Lung (tissue), 12 donors: Measurements from ENCODE around the gene KLF16. TPM values are rescaled to one million over a fixed set of nuclear protein-coding genes. Genes with fewer than 3 reads are reported as not detected.

Experiments
- ATAC-seq: fragments of 200-7000 bp; cut with Tn5 transposase; one replicate; pipeline ENCODE4 v1.9.1; 2020; ENCODE audit warnings: moderate number of reproducible peaks; ENCODE audit not compliant: insufficient read depth, low FRiP score
- DNase-seq, 3 donors: peaks; one replicate each; pipeline ENCODE4 v3.0.0-alpha.2; 2013 to 2017
- H3K27ac ChIP-seq, 2 donors: one replicate each; pipeline ENCODE4 v1.5.1; 2013; ENCODE audit warnings: mild to moderate bottlenecking in 2 of 2, moderate library complexity in 2 of 2, control low read depth in 1 of 2, inconsistent platforms in 1 of 2, low read depth in 1 of 2, low read length in 1 of 2
- H3K27me3 ChIP-seq, 3 donors: one replicate each; pipeline ENCODE4 v1.5.1; 2013; ENCODE audit warnings: low read length in 2 of 3; ENCODE audit not compliant: control insufficient read depth in 3 of 3, insufficient read depth in 3 of 3
- H3K36me3 ChIP-seq, 4 donors: one replicate each; pipeline ENCODE4 v1.5.1; 2013; ENCODE audit warnings: low read length in 4 of 4, mild to moderate bottlenecking in 1 of 4, moderate library complexity in 1 of 4; ENCODE audit not compliant: control insufficient read depth in 4 of 4, insufficient read depth in 4 of 4
- H3K4me1 ChIP-seq, 5 donors: one replicate each; pipeline ENCODE4 v1.5.1; 2013; ENCODE audit warnings: low read length in 5 of 5, mild to moderate bottlenecking in 2 of 5, moderate library complexity in 1 of 5; ENCODE audit not compliant: control insufficient read depth in 5 of 5, insufficient read depth in 5 of 5
- H3K4me3 ChIP-seq: one replicate; pipeline ENCODE4 v1.5.1; 2013; ENCODE audit warnings: mild to moderate bottlenecking, control low read depth, moderate library complexity
- H3K9ac ChIP-seq, 2 donors: one replicate each; pipeline ENCODE4 v1.5.1; 2013; ENCODE audit warnings: low read length in 2 of 2, control low read depth in 1 of 2; ENCODE audit not compliant: insufficient read depth in 1 of 2
- H3K9me3 ChIP-seq, 4 donors: one replicate each; pipeline ENCODE4 v1.5.1; 2013; ENCODE audit warnings: low read length in 3 of 4, mild to moderate bottlenecking in 1 of 4, moderate library complexity in 1 of 4; ENCODE audit not compliant: control insufficient read depth in 4 of 4, insufficient read depth in 3 of 4
- CTCF ChIP-seq: IDR thresholded peaks from 2 replicates; pipeline ENCODE4 v1.5.1; 2012; ENCODE audit warnings: mild to moderate bottlenecking; ENCODE audit errors: control extremely low read depth, extremely low read depth
- whole genome bisulfite sequencing, 2 donors: extraction: QIAGEN DNeasy Blood & Tissue Kit; methylation state at CpG; one replicate each; pipeline ENCODE4 v1.1.7; 2013; 5-methylcytosine and 5-hydroxymethylcytosine counted together
- polyA plus RNA-seq, 2 donors: library from polyadenylated mRNA; stranded (reverse); fragments of 200-250 nt; gene quantifications; one replicate each; pipeline ENCODE4 v1.2.1, GENCODE V29; 2013
- total RNA-seq, 2 donors: library from RNA; depleted of rRNA in 1 of 2; stranded (reverse); fragments of >200 nt in 1 of 2; gene quantifications; one replicate each; pipeline ENCODE4 v1.2.1, GENCODE V29; 2014 to 2021
- donor health status: control.
- donor health status: control.
- donor health status: Bipolar disorder and iron deficiency.
- donor health status: healthy.
- donor health status: DM: yes; HTN: yes; CAD: no.

The KLF16 gene
- total and polyA plus RNA-seq, 4 donors = 3.3 to 25.6 (median 15.8) TPM

- H3K4me1 ChIP-seq = peaks cover 0 to 12% (median 0%) of the 10 kb centered on the region in 5 donors
- peaks cover 0 to 14% (median 0%) of the 10 kb centered on the region in 4 donors for H3K36me3 ChIP-seq
- no peak for DNase-seq
- WGBS, 2 donors = 71 to 85% methylated on average over 15 of the region's 15 CpGs
- no peak overlapping the region for H3K27ac ChIP-seq
- no peak overlapping the region for H3K4me3 ChIP-seq
- no peak for ATAC-seq
- H3K9me3 ChIP-seq = no peaks in the 10 kb centered on the region
- no peak for TF ChIP-seq CTCF
- no peak overlapping the region for H3K9ac ChIP-seq
- H3K27me3 ChIP-seq = no peaks in the 10 kb centered on the region
Measured at GRCh38 chr19:1833540-1833939, 29.8 kb downstream of the KLF16 start.

- Histone ChIP-seq H3K4me3 (no peak overlapping the region), H3K4me1 (peaks cover 0 to 8% (median 0%) of the 10 kb centered on the region in 5 donors), H3K9ac (no peak overlapping the region), H3K9me3 (no peaks in the 10 kb centered on the region), H3K27ac (no peak overlapping the region), H3K36me3 (peaks cover 0 to 27% (median 0%) of the 10 kb centered on the region in 4 donors), H3K27me3 (no peaks in the 10 kb centered on the region)
- DNase-seq (no peak), ATAC-seq (no peak)
- 91 to 96% methylated on average over 26 of the region's 26 CpGs for WGBS, 2 donors
- no peak for TF ChIP-seq CTCF
Measured at GRCh38 chr19:1832046-1832663, 31.2 kb downstream of the KLF16 start.

- Histone ChIP-seq H3K9ac (no peak overlapping the region), H3K36me3 (peaks cover 0 to 35% (median 0%) of the 10 kb centered on the region in 4 donors), H3K9me3 (no peaks in the 10 kb centered on the region)
Measured at GRCh38 chr19:1830978-1831377, 32.4 kb downstream of the KLF16 start.

More at GRCh38 chr19:1830978-1831377, 32.4 kb downstream of the KLF16 start:
- no peak for TF ChIP-seq CTCF
- ATAC-seq (no peak), DNase-seq (no peak)
- Histone ChIP-seq H3K4me3 (no peak overlapping the region), H3K27me3 (no peaks in the 10 kb centered on the region), H3K4me1 (peaks cover 0 to 3% (median 0%) of the 10 kb centered on the region in 5 donors), H3K27ac (no peak overlapping the region)
- WGBS, 2 donors = 90 to 95% methylated on average over 11 of the region's 11 CpGs
